NB4 (cell line): ENCODE data around the gene SLC27A1.
A peak's percentile ranks its signal among the peaks of the same experiment; 100 is the strongest.
"Not testable (repeated sequence)": the region's sequence is repeated elsewhere in the genome, so short reads cannot be mapped to it uniquely, and the experiment has no call there.

Source experiments
- DNase-seq: peaks from one replicate; pipeline ENCODE4 v3.0.0; 2010; ENCODE audit warnings: low read depth
- H3K4me3 ChIP-seq: one replicate; pipeline ENCODE4 v1.5.1; 2011; ENCODE audit warnings: mild to moderate bottlenecking, low read depth, low read length, moderate library complexity
- CTCF ChIP-seq: IDR thresholded peaks from one replicate; pipeline ENCODE4 v1.5.1; 2012; ENCODE audit warnings: low read depth, low read length
- MAX ChIP-seq: IDR thresholded peaks from 2 replicates; pipeline ENCODE4 v1.6.1; 2011; ENCODE audit warnings: low read depth, low read length
- MYC ChIP-seq: IDR thresholded peaks from 2 replicates; pipeline ENCODE4 v1.6.1; 2011; ENCODE audit warnings: low read depth, low read length
- POLR2A ChIP-seq: IDR thresholded peaks from 2 replicates; pipeline ENCODE4 v1.6.1; 2011; ENCODE audit warnings: mild to moderate bottlenecking; ENCODE audit not compliant: insufficient read length; ENCODE audit errors: extremely low read depth

The SLC27A1 gene

GRCh38 chr19:17473041-17473440, 2.7 kb downstream of the SLC27A1 start:
- TF ChIP-seq CTCF (no peak), MYC (peak; percentile 77), POLR2A (no peak), MAX (peak; percentile 42)
- H3K4me3 ChIP-seq: no peak overlapping the region
- DNase-seq: peak; percentile 93

GRCh38 chr19:17475011-17475540, 4.8 kb downstream of the SLC27A1 start:
- H3K4me3 ChIP-seq, DNase-seq: not testable (repeated sequence)

DNA sequence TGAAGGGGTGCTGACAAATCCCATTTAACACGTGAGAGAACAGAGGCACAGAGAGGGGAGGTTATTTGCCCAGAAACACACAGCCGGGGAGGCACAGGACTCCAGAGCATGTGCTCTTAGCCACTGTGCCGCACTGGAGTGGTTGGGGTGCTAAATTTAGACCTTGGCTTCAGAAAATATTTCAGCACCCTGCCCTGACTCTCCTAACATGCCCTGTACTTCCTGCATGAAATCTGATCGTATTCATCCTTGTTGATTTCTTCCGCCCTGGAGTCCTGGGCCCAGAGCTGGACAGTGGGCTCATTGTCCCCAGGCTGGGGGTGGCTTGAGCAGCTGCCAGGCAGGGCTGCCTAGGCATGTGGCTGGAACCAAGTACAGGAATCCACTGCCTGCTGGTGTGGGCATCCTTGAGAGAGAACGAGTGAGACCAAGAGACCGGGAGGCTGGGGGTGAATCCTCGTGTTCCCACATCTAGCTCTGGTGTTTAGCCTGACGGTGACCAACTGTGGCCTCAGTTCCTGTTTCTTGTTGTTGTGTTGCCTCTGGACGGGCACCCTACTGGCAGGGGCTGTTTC, 5.3 kb downstream of the SLC27A1 start:
- DNase-seq: peak; percentile 78
- TF ChIP-seq CTCF: no peak
- TF ChIP-seq POLR2A: no peak
- no peak for TF ChIP-seq MYC
- TF ChIP-seq MAX: peak; percentile 3; the same call in 1 of the 2 replicates
- H3K4me3 ChIP-seq: no peak overlapping the region

DNA sequence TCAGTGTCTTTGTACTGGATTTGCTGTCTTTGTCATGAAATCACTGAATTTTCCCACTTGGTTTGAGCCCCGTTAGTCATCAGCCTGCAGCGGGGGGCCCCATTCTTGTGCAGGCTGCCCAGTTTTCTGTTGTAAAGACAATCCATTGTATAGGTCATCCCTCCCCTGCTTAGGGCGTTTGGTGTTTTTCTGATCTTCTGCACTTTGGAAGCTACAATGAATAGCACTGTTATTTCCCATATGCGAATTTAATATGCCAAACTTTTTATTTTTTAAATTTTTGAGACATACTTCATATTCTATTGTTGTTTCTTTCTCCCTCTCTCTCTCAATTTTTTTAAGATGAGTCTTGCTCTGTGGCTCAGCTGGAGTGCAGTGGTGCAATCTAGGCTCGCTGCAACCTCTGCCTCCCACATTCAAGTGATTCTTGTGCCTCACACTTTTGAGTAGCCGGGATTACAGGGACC, 9.0 kb downstream of the SLC27A1 start:
- peak; percentile 61 for DNase-seq
- H3K4me3 ChIP-seq: no peak overlapping the region
- TF ChIP-seq MYC (no peak), POLR2A (no peak), CTCF (no peak), MAX (no peak)

DNA sequence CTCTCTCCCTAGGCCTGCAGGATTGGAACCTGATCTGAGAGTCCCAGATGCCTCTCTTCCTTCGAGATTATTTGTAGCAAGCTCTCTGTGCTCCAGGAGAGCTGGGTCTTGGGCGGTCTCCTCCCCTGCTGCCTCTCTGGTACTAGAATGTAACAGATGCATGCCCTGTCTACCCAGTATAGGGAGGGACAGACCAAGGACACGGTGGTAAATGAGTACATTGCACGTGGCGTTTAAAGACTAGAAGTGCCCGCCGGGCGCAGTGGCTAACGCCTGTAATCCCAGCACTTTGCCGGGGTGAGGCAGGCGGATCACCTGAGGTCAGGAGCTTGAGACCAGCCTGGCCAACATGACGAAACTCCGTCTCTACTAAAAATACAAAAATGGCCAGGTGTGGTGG, 11.7 kb downstream of the SLC27A1 start:
- no peak overlapping the region for H3K4me3 ChIP-seq
- TF ChIP-seq MYC: no peak
- no peak for TF ChIP-seq POLR2A
- no peak for TF ChIP-seq CTCF
- TF ChIP-seq MAX: no peak
- no peak for DNase-seq

DNA sequence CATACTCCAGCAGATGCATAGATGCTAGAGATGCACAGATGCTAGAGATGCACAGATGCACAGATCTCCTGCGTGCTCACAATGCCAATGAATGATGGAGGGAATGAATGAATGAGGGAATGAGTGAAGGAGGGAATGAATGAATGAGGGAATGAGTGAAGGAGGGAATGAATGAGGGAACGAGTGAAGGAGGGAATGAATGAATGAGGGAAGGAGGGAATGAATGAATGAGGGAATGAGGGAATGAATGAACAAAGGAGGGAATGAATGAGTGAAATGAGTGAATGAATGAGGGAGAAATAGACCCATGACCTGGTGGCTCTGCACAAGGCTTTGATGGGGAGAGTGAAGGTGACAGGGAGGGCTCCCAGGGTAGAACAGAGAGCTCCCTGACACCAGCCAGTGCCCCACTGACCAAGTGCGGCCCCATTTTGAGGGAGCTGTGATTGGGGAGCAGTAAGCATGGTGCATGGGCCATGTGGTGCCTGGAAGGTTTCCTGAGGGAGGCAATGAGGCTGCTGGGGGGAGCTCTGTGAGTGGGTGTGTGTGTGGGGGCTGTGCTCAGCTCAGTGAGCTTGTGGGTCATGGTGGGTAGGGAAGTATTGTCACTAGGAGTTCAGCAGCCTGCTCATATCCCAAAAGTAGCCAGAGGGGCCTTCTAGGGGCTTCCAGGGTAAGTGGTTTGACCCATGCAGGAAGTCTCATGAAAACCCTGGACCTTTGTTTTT, 12.7 kb downstream of the SLC27A1 start:
- TF ChIP-seq CTCF (no peak), POLR2A (no peak), MAX (no peak), MYC (no peak)
- H3K4me3 ChIP-seq: no peak overlapping the region
- DNase-seq: no peak
